HepG2 (cell line): Measurements from ENCODE around the gene CAMTA1. TPM values are rescaled to one million over a fixed set of nuclear protein-coding genes. Genes with fewer than 3 reads are reported as not detected.
A peak's percentile ranks its signal among the peaks of the same experiment; 100 is the strongest.

Source experiments
- ATAC-seq: fragments of 200-7000 bp; cut with Tn5 transposase; 3 replicates; pipeline ENCODE4 v1.9.1; 2020; ENCODE audit warnings: mild to moderate bottlenecking, moderate library complexity
- BruUV-seq: library from RNA; stranded (reverse); fragments of 400-500 nt; replicated peaks from 2 replicates; lab custom pipeline; 2021; lab: Mats Ljungman, UMichigan
- CTCF ChIA-PET: fragments of 300-600 bp; formaldehyde crosslinking; extraction: SDS; loops from one replicate; lab custom pipeline; 2021; ENCODE audit warnings: low total read pairs, inconsistent platforms, low intra/inter-chr PET ratio; lab: Yijun Ruan, JAX
- POLR2A ChIA-PET: fragments of 350-600 bp; sonication (Branson Sonifier 250); formaldehyde crosslinking; loops from one replicate; lab custom pipeline; 2020; ENCODE audit warnings: antibody characterized with exemption, inconsistent platforms; lab: Yijun Ruan, JAX
- DNase-seq: peaks from one replicate; pipeline ENCODE4 v3.0.0-alpha.2; 2015; ENCODE audit warnings: low spot score
- FAIRE-seq: peaks from 3 replicates; lab custom pipeline; 2011; peaks lifted over from hg19 to GRCh38; lab: Jason Lieb, UNC
- H2AFZ ChIP-seq: one replicate; pipeline ENCODE4 v1.6.1; 2011; ENCODE audit warnings: low read length, inconsistent platforms
- H3K27ac ChIP-seq: fragments of 300-600 bp; 3 replicates; pipeline ENCODE4 v1.8.0; 2011; ENCODE audit warnings: mixed run types, mild to moderate bottlenecking, mixed read lengths, low read length, inconsistent platforms; ENCODE audit not compliant: insufficient read depth; ENCODE audit errors: extremely low read length
- H3K27me3 ChIP-seq, 2 experiments: fragments of 200-600 bp in 1 of 2; 2 replicates in 1 of 2; 3 replicates in 1 of 2; pipeline versions ENCODE4 v1.6.0 to v1.8.0; 2011; ENCODE audit warnings: low read length in 2 of 2, mild to moderate bottlenecking in 2 of 2, moderate library complexity in 2 of 2, inconsistent platforms in 1 of 2; ENCODE audit not compliant: insufficient read depth in 2 of 2, control insufficient read depth in 1 of 2
- H3K36me3 ChIP-seq, 2 experiments: fragments of 200-600 bp in 1 of 2; replicated peaks in 1 of 2; 2 replicates in 1 of 2; 3 replicates in 1 of 2; pipeline versions ENCODE4 v1.5.1 to v1.8.0; 2011; ENCODE audit warnings: low read length in 2 of 2, inconsistent platforms in 1 of 2; ENCODE audit not compliant: insufficient read depth in 2 of 2, control insufficient read depth in 1 of 2
- H3K4me1 ChIP-seq: 2 replicates; pipeline ENCODE4 v1.5.1; 2012; ENCODE audit warnings: low read length, inconsistent platforms; ENCODE audit not compliant: insufficient read depth
- H3K4me2 ChIP-seq: 2 replicates; pipeline ENCODE4 v1.6.0; 2011; ENCODE audit warnings: low read depth, low read length, inconsistent platforms
- H3K4me3 ChIP-seq, 3 experiments: fragments of 200-600 bp in 1 of 3; sonication (generic), shearing (Covaris generic) in 1 of 3; replicated peaks in 1 of 3; 2 replicates each; pipeline ENCODE4 v1.5.1; 2011 to 2016; ENCODE audit warnings: low read length in 3 of 3, inconsistent platforms in 2 of 3, low read depth in 2 of 3, mild to moderate bottlenecking in 2 of 3, control low read depth in 1 of 3, mixed read lengths in 1 of 3; ENCODE audit not compliant: insufficient read depth in 1 of 3
- H3K79me2 ChIP-seq: one replicate; pipeline ENCODE4 v1.6.1; 2011; ENCODE audit warnings: low read length, inconsistent platforms; ENCODE audit not compliant: insufficient read depth
- H3K9ac ChIP-seq: 2 replicates; pipeline ENCODE4 v1.6.0; 2011; ENCODE audit warnings: mild to moderate bottlenecking, low read depth, low read length, inconsistent platforms; ENCODE audit not compliant: insufficient read depth
- H3K9me3 ChIP-seq: 2 replicates; pipeline ENCODE4 v1.5.1; 2012; ENCODE audit warnings: mild to moderate bottlenecking, low read length
- H4K20me1 ChIP-seq: 2 replicates; pipeline ENCODE4 v1.6.0; 2011; ENCODE audit warnings: inconsistent platforms, mild to moderate bottlenecking, low read length, moderate library complexity; ENCODE audit not compliant: insufficient read depth
- ATF1 ChIP-seq: IDR thresholded peaks from 2 replicates; pipeline ENCODE4 v1.6.1; 2016; ENCODE audit warnings: mild to moderate bottlenecking, control low read depth
- BORCS8-MEF2B ChIP-seq: sonication (generic); formaldehyde crosslinking; IDR thresholded peaks from 2 replicates; pipeline ENCODE4 v1.8.0; 2022; ENCODE audit warnings: mild to moderate bottlenecking, missing genetic modification reagents
- GABPB1 ChIP-seq: IDR thresholded peaks from 2 replicates; pipeline ENCODE4 v1.6.1; 2016; ENCODE audit warnings: mild to moderate bottlenecking, missing genetic modification reagents, moderate library complexity, missing compliant biosample characterization
- HIC2 ChIP-seq: sonication (generic); formaldehyde crosslinking; IDR thresholded peaks from 2 replicates; pipeline ENCODE4 v1.9.0; 2022; ENCODE audit warnings: low read depth, missing genetic modification reagents
- HNRNPL ChIP-seq: fragments of 200-400 bp; formaldehyde crosslinking; IDR thresholded peaks from 2 replicates; pipeline ENCODE4 v1.6.1; 2017; ENCODE audit warnings: mild to moderate bottlenecking, low read depth, low read length
- PHF20 ChIP-seq: sonication (generic); formaldehyde crosslinking; IDR thresholded peaks from 2 replicates; pipeline ENCODE4 v1.5.0; 2020; ENCODE audit warnings: mild to moderate bottlenecking, missing genetic modification reagents
- PHF21A ChIP-seq: sonication (generic); formaldehyde crosslinking; IDR thresholded peaks from 2 replicates; pipeline ENCODE4 v1.5.0; 2020; ENCODE audit warnings: mild to moderate bottlenecking, missing genetic modification reagents
- SALL1 ChIP-seq: sonication (generic); formaldehyde crosslinking; IDR thresholded peaks from 2 replicates; pipeline ENCODE4 v1.8.0; 2022; ENCODE audit warnings: mild to moderate bottlenecking, missing genetic modification reagents
- SOX6 ChIP-seq, 2 experiments: fragments of 450-650 bp in 1 of 2; sonication (generic) in 1 of 2; formaldehyde crosslinking in 1 of 2; IDR thresholded peaks; 2 replicates each; pipeline versions ENCODE4 v1.4.0 to v1.6.1; 2017 to 2020; ENCODE audit warnings: antibody characterized with exemption in 1 of 2, mild to moderate bottlenecking in 1 of 2, missing genetic modification reagents in 1 of 2
- SP1 ChIP-seq, 2 experiments: fragments of 450-650 bp in 1 of 2; sonication (generic) in 1 of 2; formaldehyde crosslinking in 1 of 2; IDR thresholded peaks; 2 replicates each; pipeline versions ENCODE4 v1.4.0 to v1.6.1; 2016 to 2020; ENCODE audit warnings: missing genetic modification reagents in 1 of 2
- SP140L ChIP-seq: sonication (generic); formaldehyde crosslinking; IDR thresholded peaks from 2 replicates; pipeline ENCODE4 v1.4.0; 2020; ENCODE audit warnings: missing genetic modification reagents, borderline replicate concordance
- SP4 ChIP-seq: sonication (generic); formaldehyde crosslinking; IDR thresholded peaks from 2 replicates; pipeline ENCODE4 v1.8.1; 2023; ENCODE audit warnings: mild to moderate bottlenecking, missing genetic modification reagents
- SP5 ChIP-seq: IDR thresholded peaks from 2 replicates; pipeline ENCODE4 v1.6.1; 2016; ENCODE audit warnings: low read depth, borderline replicate concordance
- ZBTB38 ChIP-seq: sonication (generic); formaldehyde crosslinking; IDR thresholded peaks from 2 replicates; pipeline ENCODE4 v1.5.1; 2020; ENCODE audit warnings: mild to moderate bottlenecking, missing genetic modification reagents
- ZC3H4 ChIP-seq: sonication (generic); formaldehyde crosslinking; IDR thresholded peaks from 2 replicates; pipeline ENCODE4 v1.4.0; 2020; ENCODE audit warnings: missing genetic modification reagents, borderline replicate concordance
- ZFX ChIP-seq: sonication (generic); formaldehyde crosslinking; IDR thresholded peaks from 2 replicates; pipeline ENCODE4 v1.4.0; 2020; ENCODE audit warnings: mild to moderate bottlenecking, low read depth, missing genetic modification reagents, moderate library complexity
- ZNF3 ChIP-seq: IDR thresholded peaks from 2 replicates; pipeline ENCODE4 v1.7.0; 2017; ENCODE audit warnings: inconsistent platforms
- WGBS: methylation state at CpG from one replicate; pipeline ENCODE4 v1.1.6; 2017; ENCODE audit warnings: low lambda C conversion rate; 5-methylcytosine and 5-hydroxymethylcytosine counted together
- in situ Hi-C: cut with HindIII; loops from 2 replicates; pipeline ENCODE4 v1.10.0; 2017; ENCODE audit warnings: low pct_unique_long_range_greater_than_20kb; ENCODE audit not compliant: extremely low pct_ligation_motif_present
- intact Hi-C: fragments of 100-400 bp; cut with micrococcal nuclease; formaldehyde crosslinking; loops from one replicate; pipeline ENCODE4 v1.10.0; 2022; ENCODE audit not compliant: unreplicated experiment
- polyA plus RNA-seq, 8 experiments: library from polyadenylated mRNA; depleted of rRNA in 3 of 8; stranded (reverse) in 7 of 8; unstranded in 1 of 8; fragments of >200 nt; fragmentation: Illumina TruSeq in 4 of 8; extraction: Trizol in 4 of 8; gene quantifications; 2 replicates each; pipeline versions ENCODE4 v1.2.1 to v1.2.3, GENCODE V29; 2011 to 2016; ENCODE audit warnings: low read depth in 4 of 8, missing spikeins in 1 of 8, mixed read lengths in 1 of 8; ENCODE audit not compliant: insufficient read depth in 1 of 8
- total RNA-seq, 5 experiments: library from RNA; depleted of rRNA; stranded (reverse); fragments of >200 nt; fragmentation: Illumina TruSeq; extraction: Trizol; gene quantifications; 2 replicates each; pipeline ENCODE4 v1.2.3, GENCODE V29; 2016; ENCODE audit warnings: low read depth in 1 of 5
- TF ChIP-seq, protein P1 (sequence below): sonication (generic); formaldehyde crosslinking; IDR thresholded peaks from 2 replicates; pipeline ENCODE4 v1.4.0; 2020; ENCODE audit warnings: missing genetic modification reagents, borderline replicate concordance
- TF ChIP-seq, protein P2 (sequence below): sonication (generic); IDR thresholded peaks from 2 replicates; pipeline ENCODE4 v1.6.1; 2016; ENCODE audit warnings: low read depth, borderline replicate concordance

The CAMTA1 gene
- total and polyA plus RNA-seq, 2 of the 13 experiments (the other 11 are each of a cell fraction or from before 2014, with no cell fraction given), result 25.0 to 36.4 TPM

GRCh38 chr1:7149080-7149838 is 364.0 kb downstream of the CAMTA1 start:
- Histone ChIP-seq H3K4me1 (peaks cover 10% of the 10 kb centered on the region), H3K27me3 (peaks cover 2 to 8% of the 10 kb centered on the region in 2 experiments; a peak in 3 of 5 replicates), H3K4me3 (peak overlapping the region in 1 of 3 experiments; percentile 47; a peak in 1 of 6 replicates), H2AFZ (no peak overlapping the region), H3K9ac (no peak overlapping the region), H3K36me3 (no peaks in the 10 kb centered on the region), H3K79me2 (no peaks in the 10 kb centered on the region), H3K9me3 (no peaks in the 10 kb centered on the region), H3K27ac (no peak overlapping the region), H3K4me2 (peak overlapping the region; percentile 63), H4K20me1 (no peaks in the 10 kb centered on the region)
- ChIA-PET POLR2A (no interaction called here), CTCF (no interaction called here)
- no peak for DNase-seq
- peak; percentile 71 for ATAC-seq
- WGBS, result 40% methylated on average over 16 of the region's 31 CpGs
- no peak for FAIRE-seq
- BruUV-seq, result no TSS peak
- intact Hi-C loops (no loop called here), in situ Hi-C loops (no loop called here)
- TF ChIP-seq ZFX (CRISPR knock-in tag) (0 out of 2 replicates have a peak, but pooled peaks have one; percentile 18), HIC2 (0 out of 2 replicates have a peak, but pooled peaks have one; percentile 25), ZBTB38 (CRISPR knock-in tag) (0 out of 2 replicates have a peak, but pooled peaks have one; percentile 32), PHF21A (0 out of 2 replicates have a peak, but pooled peaks have one; percentile 29), ZC3H4 (CRISPR knock-in tag) (no peak), SP1 (IDR thresholded peaks at IDR 0.05) (no peak), SP1 (CRISPR knock-in tag; IDR thresholded peaks at IDR 0.05) (no peak), PHF20 (CRISPR knock-in tag) (no peak), SP5 (CRISPR knock-in tag) (no peak), SOX6 (IDR thresholded peaks at IDR 0.05) (no peak), SOX6 (CRISPR knock-in tag; IDR thresholded peaks at IDR 0.05) (no peak), GABPB1 (CRISPR knock-in tag) (peak; percentile 34; the same call in 1 of the 2 replicates), HNRNPL (0 out of 2 replicates have a peak, but pooled peaks have one; percentile 37), SP140L (CRISPR knock-in tag) (no peak), SP4 (CRISPR knock-in tag) (no peak), BORCS8-MEF2B (CRISPR knock-in tag) (no peak), ZNF3 (CRISPR knock-in tag) (no peak), ATF1 (no peak), SALL1 (CRISPR knock-in tag) (0 out of 2 replicates have a peak, but pooled peaks have one; percentile 13)
- TF ChIP-seq, protein P1, sequence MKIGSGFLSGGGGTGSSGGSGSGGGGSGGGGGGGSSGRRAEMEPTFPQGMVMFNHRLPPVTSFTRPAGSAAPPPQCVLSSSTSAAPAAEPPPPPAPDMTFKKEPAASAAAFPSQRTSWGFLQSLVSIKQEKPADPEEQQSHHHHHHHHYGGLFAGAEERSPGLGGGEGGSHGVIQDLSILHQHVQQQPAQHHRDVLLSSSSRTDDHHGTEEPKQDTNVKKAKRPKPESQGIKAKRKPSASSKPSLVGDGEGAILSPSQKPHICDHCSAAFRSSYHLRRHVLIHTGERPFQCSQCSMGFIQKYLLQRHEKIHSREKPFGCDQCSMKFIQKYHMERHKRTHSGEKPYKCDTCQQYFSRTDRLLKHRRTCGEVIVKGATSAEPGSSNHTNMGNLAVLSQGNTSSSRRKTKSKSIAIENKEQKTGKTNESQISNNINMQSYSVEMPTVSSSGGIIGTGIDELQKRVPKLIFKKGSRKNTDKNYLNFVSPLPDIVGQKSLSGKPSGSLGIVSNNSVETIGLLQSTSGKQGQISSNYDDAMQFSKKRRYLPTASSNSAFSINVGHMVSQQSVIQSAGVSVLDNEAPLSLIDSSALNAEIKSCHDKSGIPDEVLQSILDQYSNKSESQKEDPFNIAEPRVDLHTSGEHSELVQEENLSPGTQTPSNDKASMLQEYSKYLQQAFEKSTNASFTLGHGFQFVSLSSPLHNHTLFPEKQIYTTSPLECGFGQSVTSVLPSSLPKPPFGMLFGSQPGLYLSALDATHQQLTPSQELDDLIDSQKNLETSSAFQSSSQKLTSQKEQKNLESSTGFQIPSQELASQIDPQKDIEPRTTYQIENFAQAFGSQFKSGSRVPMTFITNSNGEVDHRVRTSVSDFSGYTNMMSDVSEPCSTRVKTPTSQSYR (CRISPR knock-in tag), result peak; percentile 90
- TF ChIP-seq, protein P2, sequence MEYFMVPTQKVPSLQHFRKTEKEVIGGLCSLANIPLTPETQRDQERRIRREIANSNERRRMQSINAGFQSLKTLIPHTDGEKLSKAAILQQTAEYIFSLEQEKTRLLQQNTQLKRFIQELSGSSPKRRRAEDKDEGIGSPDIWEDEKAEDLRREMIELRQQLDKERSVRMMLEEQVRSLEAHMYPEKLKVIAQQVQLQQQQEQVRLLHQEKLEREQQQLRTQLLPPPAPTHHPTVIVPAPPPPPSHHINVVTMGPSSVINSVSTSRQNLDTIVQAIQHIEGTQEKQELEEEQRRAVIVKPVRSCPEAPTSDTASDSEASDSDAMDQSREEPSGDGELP, result no peak
